Brain microvascular endothelial cell (primary cell): Measurements from ENCODE around the gene RPP21.
"Not testable (repeated sequence)": the region's sequence is repeated elsewhere in the genome, so short reads cannot be mapped to it uniquely, and the experiment has no call there.

Source experiments
- DNase-seq: peaks from one replicate; pipeline ENCODE4 v3.0.0-alpha.2; 2020
- H3K27ac ChIP-seq: fragments of 250-450 bp; sonication (Bioruptor Pico); 2 replicates; pipeline ENCODE4 v1.5.1; 2020; ENCODE audit warnings: mild to moderate bottlenecking, moderate library complexity
- H3K27me3 ChIP-seq: fragments of 250-450 bp; sonication (Bioruptor Pico); replicated peaks from 2 replicates; pipeline ENCODE4 v1.5.1; 2020; ENCODE audit warnings: mild to moderate bottlenecking
- H3K36me3 ChIP-seq: fragments of 250-450 bp; sonication (Bioruptor Pico); replicated peaks from 2 replicates; pipeline ENCODE4 v1.5.1; 2020; ENCODE audit warnings: mild to moderate bottlenecking
- H3K4me3 ChIP-seq: 2 replicates; pipeline ENCODE4 v1.5.1; 2011; ENCODE audit warnings: low read depth, mild to moderate bottlenecking, control low read depth, low read length, moderate library complexity
- CTCF ChIP-seq: IDR thresholded peaks from 2 replicates; pipeline ENCODE4 v1.5.1; 2011; ENCODE audit warnings: low read depth, mild to moderate bottlenecking, moderate library complexity, low read length, control low read depth, inconsistent platforms; ENCODE audit errors: missing control alignments
- in situ Hi-C: cut with HindIII; loops from 2 replicates; pipeline ENCODE4 v1.10.0; 2017; ENCODE audit warnings: low sequenced_read_pairs, low pct_ligation_motif_present

The RPP21 gene

GRCh38 chr6:30364591-30364990 lies 19.6 kb downstream of the RPP21 start:
- no peak for DNase-seq
- Histone ChIP-seq H3K27me3 (peaks cover 29% of the 10 kb centered on the region), H3K27ac (no peak overlapping the region), H3K4me3 (no peak overlapping the region), H3K36me3 (no peaks in the 10 kb centered on the region)
- in situ Hi-C loops: no loop called here
- TF ChIP-seq CTCF: no peak

- H3K36me3 ChIP-seq, in situ Hi-C loops, DNase-seq, H3K27ac ChIP-seq, H3K4me3 ChIP-seq: not testable (repeated sequence)
- H3K27me3 ChIP-seq: peaks cover 10% of the 10 kb centered on the region
Measured at GRCh38 chr6:30369280-30369679, 24.3 kb downstream of the RPP21 start.

DNA sequence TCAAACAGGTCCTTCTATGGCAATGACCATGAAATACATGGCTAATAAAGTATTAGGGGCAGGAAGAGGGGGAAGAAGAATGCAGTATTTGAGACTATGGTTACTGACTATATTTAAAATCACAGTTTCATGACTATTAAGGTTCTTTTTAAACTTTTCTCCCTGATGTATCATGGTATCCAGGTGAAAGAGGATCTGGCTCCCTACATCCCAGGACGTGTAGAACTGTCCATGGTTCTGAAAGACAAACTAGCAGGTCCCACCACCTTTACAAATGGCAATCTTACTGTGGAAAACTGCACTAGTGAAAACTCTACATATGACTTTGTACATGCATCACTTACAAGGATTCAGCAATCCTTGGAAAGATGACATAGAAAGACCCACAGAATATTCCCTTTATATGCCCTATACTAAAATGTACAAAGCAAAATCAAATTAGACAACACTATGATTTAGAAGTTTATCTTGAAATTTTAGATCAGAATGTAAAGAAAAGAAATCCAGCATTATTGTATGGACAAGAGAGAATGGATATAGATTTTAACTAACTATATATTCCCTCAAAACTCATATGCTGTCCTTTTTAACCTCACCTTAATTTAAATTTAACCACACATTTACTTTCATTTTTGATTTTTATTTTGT lies 33.5 kb downstream of the RPP21 start:
- DNase-seq: no peak

DNA sequence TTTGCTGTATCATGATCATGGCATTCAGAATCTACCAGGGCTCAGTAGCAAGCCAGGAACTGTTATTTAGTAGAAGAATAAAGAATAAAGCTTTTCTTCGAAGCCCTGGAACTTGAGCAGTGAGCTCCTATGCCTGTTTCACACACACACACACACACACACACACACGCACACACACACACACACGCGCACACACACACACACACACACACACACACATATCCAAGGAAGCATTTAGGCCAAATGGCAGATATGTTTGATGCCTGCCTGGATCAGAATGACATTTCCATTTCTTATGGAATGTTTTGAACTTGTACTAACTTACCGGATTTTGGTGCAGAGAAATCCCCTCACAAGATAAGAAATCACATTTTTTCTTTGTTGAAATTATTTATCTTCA lies 35.5 kb downstream of the RPP21 start:
- H3K27me3 ChIP-seq: peaks cover 5% of the 10 kb centered on the region
- no peak for TF ChIP-seq CTCF
- no peak for DNase-seq
- H3K27ac ChIP-seq: no peak overlapping the region
- in situ Hi-C loops: no loop called here
- no peak overlapping the region for H3K4me3 ChIP-seq
- no peaks in the 10 kb centered on the region for H3K36me3 ChIP-seq

More for the DNA sequence above, 33.5 kb downstream of the RPP21 start:
- no peak for TF ChIP-seq CTCF
- H3K4me3 ChIP-seq: no peak overlapping the region
- in situ Hi-C loops: no loop called here
- H3K27ac ChIP-seq: no peak overlapping the region
- H3K36me3 ChIP-seq: no peaks in the 10 kb centered on the region
- H3K27me3 ChIP-seq: peaks cover 2% of the 10 kb centered on the region

- no peak for DNase-seq
- no peak for TF ChIP-seq CTCF
- no peaks in the 10 kb centered on the region for H3K36me3 ChIP-seq
- H3K27ac ChIP-seq: no peak overlapping the region
- no peak overlapping the region for H3K4me3 ChIP-seq
- in situ Hi-C loops: no loop called here
- peaks cover 14% of the 10 kb centered on the region for H3K27me3 ChIP-seq
Measured at GRCh38 chr6:30386166-30386565, 41.2 kb downstream of the RPP21 start.

DNA sequence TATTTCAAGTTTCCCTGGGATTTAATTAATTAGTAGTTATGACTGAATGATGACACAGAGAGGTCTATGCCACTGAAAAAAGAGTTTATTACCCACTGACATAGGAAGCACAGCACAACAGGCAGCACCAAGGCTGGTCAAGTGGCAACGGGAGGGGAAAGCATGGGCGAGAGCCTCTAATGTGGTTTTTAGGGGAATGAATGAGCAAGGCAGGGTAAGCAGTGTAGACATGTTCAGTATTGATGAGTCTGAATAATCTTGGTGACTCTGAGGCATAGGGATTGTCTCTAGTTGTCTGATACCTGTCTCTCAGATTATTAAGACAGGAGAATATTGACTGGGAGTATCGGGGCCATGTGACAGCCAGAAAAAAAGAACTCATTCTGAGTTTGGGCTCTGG lies 46.3 kb downstream of the RPP21 start:
- Histone ChIP-seq H3K4me3 (no peak overlapping the region), H3K36me3 (no peaks in the 10 kb centered on the region), H3K27ac (no peak overlapping the region), H3K27me3 (peaks cover 32% of the 10 kb centered on the region)
- in situ Hi-C loops: no loop called here
- no peak for TF ChIP-seq CTCF
- DNase-seq: no peak
